Measurements from ENCODE around the gene SH2B3. TPM values are rescaled to one million over a fixed set of nuclear protein-coding genes. Genes with fewer than 3 reads are reported as not detected.

Gene SH2B3
- total and polyA plus RNA-seq, 2 of the 13 experiments (the other 11 are each of a cell fraction or from before 2014, with no cell fraction given) = 6.8 to 6.9 TPM

GRCh38 chr12:111367661-111368221 is 38.0 kb upstream of the SH2B3 start (continued):
- peak; percentile 84 for TF ChIP-seq ELF1 (CRISPR knock-in tag; IDR thresholded peaks at IDR 0.05)
- TF ChIP-seq, protein P1, sequence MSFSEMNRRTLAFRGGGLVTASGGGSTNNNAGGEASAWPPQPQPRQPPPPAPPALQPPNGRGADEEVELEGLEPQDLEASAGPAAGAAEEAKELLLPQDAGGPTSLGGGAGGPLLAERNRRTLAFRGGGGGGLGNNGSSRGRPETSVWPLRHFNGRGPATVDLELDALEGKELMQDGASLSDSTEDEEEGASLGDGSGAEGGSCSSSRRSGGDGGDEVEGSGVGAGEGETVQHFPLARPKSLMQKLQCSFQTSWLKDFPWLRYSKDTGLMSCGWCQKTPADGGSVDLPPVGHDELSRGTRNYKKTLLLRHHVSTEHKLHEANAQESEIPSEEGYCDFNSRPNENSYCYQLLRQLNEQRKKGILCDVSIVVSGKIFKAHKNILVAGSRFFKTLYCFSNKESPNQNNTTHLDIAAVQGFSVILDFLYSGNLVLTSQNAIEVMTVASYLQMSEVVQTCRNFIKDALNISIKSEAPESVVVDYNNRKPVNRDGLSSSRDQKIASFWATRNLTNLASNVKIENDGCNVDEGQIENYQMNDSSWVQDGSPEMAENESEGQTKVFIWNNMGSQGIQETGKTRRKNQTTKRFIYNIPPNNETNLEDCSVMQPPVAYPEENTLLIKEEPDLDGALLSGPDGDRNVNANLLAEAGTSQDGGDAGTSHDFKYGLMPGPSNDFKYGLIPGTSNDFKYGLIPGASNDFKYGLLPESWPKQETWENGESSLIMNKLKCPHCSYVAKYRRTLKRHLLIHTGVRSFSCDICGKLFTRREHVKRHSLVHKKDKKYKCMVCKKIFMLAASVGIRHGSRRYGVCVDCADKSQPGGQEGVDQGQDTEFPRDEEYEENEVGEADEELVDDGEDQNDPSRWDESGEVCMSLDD (CRISPR knock-in tag; IDR thresholded peaks at IDR 0.05; ENCODE audit: borderline replicate concordance) = 0 out of 2 replicates have a peak, but pooled peaks have one; percentile 67
- TF ChIP-seq PRDM10 (CRISPR knock-in tag; IDR thresholded peaks at IDR 0.05; ENCODE audit: low read depth) = no peak
- TF ChIP-seq, protein P2, sequence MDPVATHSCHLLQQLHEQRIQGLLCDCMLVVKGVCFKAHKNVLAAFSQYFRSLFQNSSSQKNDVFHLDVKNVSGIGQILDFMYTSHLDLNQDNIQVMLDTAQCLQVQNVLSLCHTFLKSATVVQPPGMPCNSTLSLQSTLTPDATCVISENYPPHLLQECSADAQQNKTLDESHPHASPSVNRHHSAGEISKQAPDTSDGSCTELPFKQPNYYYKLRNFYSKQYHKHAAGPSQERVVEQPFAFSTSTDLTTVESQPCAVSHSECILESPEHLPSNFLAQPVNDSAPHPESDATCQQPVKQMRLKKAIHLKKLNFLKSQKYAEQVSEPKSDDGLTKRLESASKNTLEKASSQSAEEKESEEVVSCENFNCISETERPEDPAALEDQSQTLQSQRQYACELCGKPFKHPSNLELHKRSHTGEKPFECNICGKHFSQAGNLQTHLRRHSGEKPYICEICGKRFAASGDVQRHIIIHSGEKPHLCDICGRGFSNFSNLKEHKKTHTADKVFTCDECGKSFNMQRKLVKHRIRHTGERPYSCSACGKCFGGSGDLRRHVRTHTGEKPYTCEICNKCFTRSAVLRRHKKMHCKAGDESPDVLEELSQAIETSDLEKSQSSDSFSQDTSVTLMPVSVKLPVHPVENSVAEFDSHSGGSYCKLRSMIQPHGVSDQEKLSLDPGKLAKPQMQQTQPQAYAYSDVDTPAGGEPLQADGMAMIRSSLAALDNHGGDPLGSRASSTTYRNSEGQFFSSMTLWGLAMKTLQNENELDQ (CRISPR knock-in tag; IDR thresholded peaks at IDR 0.05; ENCODE audit: borderline replicate concordance) = no peak
- no peak for TF ChIP-seq SRSF9 (IDR thresholded peaks at IDR 0.05; ENCODE audit: borderline replicate concordance, insufficient read depth, low read depth, low read length, poor library complexity, severe bottlenecking)
- TF ChIP-seq ZNF775 (CRISPR knock-in tag; IDR thresholded peaks at IDR 0.05; ENCODE audit: borderline replicate concordance) = no peak
- TF ChIP-seq TAF15 (IDR thresholded peaks at IDR 0.05; ENCODE audit: low read depth, low read length, poor library complexity, severe bottlenecking) = no peak
- peak; percentile 73; the same call in 1 of the 2 replicates for TF ChIP-seq KDM2A (CRISPR knock-in tag; IDR thresholded peaks at IDR 0.05; ENCODE audit: borderline replicate concordance, low read depth)
- TF ChIP-seq NFAT5 (CRISPR knock-in tag; IDR thresholded peaks at IDR 0.05) = no peak
- peak; percentile 81; the same call in 1 of the 2 replicates for TF ChIP-seq ZIK1 (CRISPR knock-in tag; IDR thresholded peaks at IDR 0.05; ENCODE audit: borderline replicate concordance, low read depth)
- TF ChIP-seq, protein P3, sequence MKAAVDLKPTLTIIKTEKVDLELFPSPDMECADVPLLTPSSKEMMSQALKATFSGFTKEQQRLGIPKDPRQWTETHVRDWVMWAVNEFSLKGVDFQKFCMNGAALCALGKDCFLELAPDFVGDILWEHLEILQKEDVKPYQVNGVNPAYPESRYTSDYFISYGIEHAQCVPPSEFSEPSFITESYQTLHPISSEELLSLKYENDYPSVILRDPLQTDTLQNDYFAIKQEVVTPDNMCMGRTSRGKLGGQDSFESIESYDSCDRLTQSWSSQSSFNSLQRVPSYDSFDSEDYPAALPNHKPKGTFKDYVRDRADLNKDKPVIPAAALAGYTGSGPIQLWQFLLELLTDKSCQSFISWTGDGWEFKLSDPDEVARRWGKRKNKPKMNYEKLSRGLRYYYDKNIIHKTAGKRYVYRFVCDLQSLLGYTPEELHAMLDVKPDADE (CRISPR knock-in tag; IDR thresholded peaks at IDR 0.05) = no peak

All from HepG2 (cell line).